WTC11 (cell line): ENCODE measurements around the gene CETP. TPM values are rescaled to one million over a fixed set of nuclear protein-coding genes. Genes with fewer than 3 reads are reported as not detected.

Source experiments
- ATAC-seq: fragments of 200-7000 bp; cut with Tn5 transposase; 2 replicates; pipeline ENCODE4 v1.10.0; 2021; ENCODE audit warnings: mild to moderate bottlenecking, moderate library complexity
- CTCF ChIA-PET: fragments of 300-600 bp; sonication (Branson Sonifier 250); formaldehyde crosslinking; loops from one replicate; lab custom pipeline; 2021; ENCODE audit warnings: antibody characterized with exemption; lab: Charles Lee
- POLR2A ChIA-PET: fragments of 350-600 bp; sonication (Branson Sonifier 250); formaldehyde crosslinking; loops from one replicate; lab custom pipeline; 2021; ENCODE audit warnings: antibody characterized with exemption; lab: Charles Lee
- DNase-seq: peaks from one replicate; pipeline ENCODE4 v3.0.0; 2021; ENCODE audit warnings: low spot score
- H3K27ac Mint-ChIP-seq: 2 replicates; pipeline ENCODE4 v1.8.0; 2021; ENCODE audit warnings: mixed read lengths
- H3K27me3 Mint-ChIP-seq: 2 replicates; pipeline ENCODE4 v1.8.0; 2021; ENCODE audit warnings: low read depth, mild to moderate bottlenecking, moderate library complexity, mixed read lengths
- H3K36me3 Mint-ChIP-seq: 2 replicates; pipeline ENCODE4 v1.8.0; 2021; ENCODE audit warnings: mixed read lengths
- H3K4me1 Mint-ChIP-seq: 2 replicates; pipeline ENCODE4 v1.8.0; 2022; ENCODE audit warnings: mixed read lengths
- H3K4me3 Mint-ChIP-seq: 2 replicates; pipeline ENCODE4 v1.8.0; 2021; ENCODE audit warnings: mild to moderate bottlenecking, moderate library complexity, mixed read lengths
- H3K9me3 Mint-ChIP-seq: 2 replicates; pipeline ENCODE4 v1.8.0; 2021; ENCODE audit warnings: mixed read lengths
- ESRRA ChIP-seq: sonication (generic); formaldehyde crosslinking; IDR thresholded peaks from 2 replicates; pipeline ENCODE4 v1.8.1; 2022; ENCODE audit warnings: mild to moderate bottlenecking, missing genetic modification reagents, borderline replicate concordance
- JUN ChIP-seq: sonication (generic); formaldehyde crosslinking; IDR thresholded peaks from 2 replicates; pipeline ENCODE4 v1.8.0; 2023; ENCODE audit warnings: mild to moderate bottlenecking, missing genetic modification reagents
- KAT7 ChIP-seq: sonication (generic); formaldehyde crosslinking; IDR thresholded peaks from 2 replicates; pipeline ENCODE4 v1.8.1; 2023; ENCODE audit warnings: missing genetic modification reagents, mild to moderate bottlenecking, borderline replicate concordance
- MXD4 ChIP-seq: fragments of 250-450 bp; sonication (Bioruptor Pico); IDR thresholded peaks from 2 replicates; pipeline ENCODE4 v1.8.0; 2021; ENCODE audit warnings: mild to moderate bottlenecking, moderate library complexity, borderline replicate concordance
- NFATC4 ChIP-seq: fragments of 250-450 bp; sonication (Bioruptor Pico); IDR thresholded peaks from 2 replicates; pipeline ENCODE4 v1.9.0; 2021; ENCODE audit warnings: mild to moderate bottlenecking
- RELA ChIP-seq: sonication (generic); formaldehyde crosslinking; IDR thresholded peaks from 2 replicates; pipeline ENCODE4 v1.8.1; 2022; ENCODE audit warnings: missing genetic modification reagents, mild to moderate bottlenecking, borderline replicate concordance
- SMAD4 ChIP-seq: sonication (generic); formaldehyde crosslinking; IDR thresholded peaks from 2 replicates; pipeline ENCODE4 v1.8.0; 2022; ENCODE audit warnings: mild to moderate bottlenecking, missing genetic modification reagents
- TCF7 ChIP-seq: sonication (generic); formaldehyde crosslinking; IDR thresholded peaks from 2 replicates; pipeline ENCODE4 v1.8.0; 2022; ENCODE audit warnings: mild to moderate bottlenecking, low read depth, missing genetic modification reagents, moderate library complexity
- TEAD1 ChIP-seq: sonication (generic); formaldehyde crosslinking; IDR thresholded peaks from 2 replicates; pipeline ENCODE4 v1.8.0; 2022; ENCODE audit warnings: mild to moderate bottlenecking, missing genetic modification reagents
- ZNF232 ChIP-seq: sonication (generic); formaldehyde crosslinking; IDR thresholded peaks from 2 replicates; pipeline ENCODE4 v1.8.0; 2022; ENCODE audit warnings: mild to moderate bottlenecking, missing genetic modification reagents
- ZNF263 ChIP-seq: sonication (generic); formaldehyde crosslinking; IDR thresholded peaks from 2 replicates; pipeline ENCODE4 v1.8.1; 2022; ENCODE audit warnings: low read depth, mild to moderate bottlenecking, moderate library complexity, missing genetic modification reagents
- ZNF317 ChIP-seq: sonication (generic); formaldehyde crosslinking; IDR thresholded peaks from 2 replicates; pipeline ENCODE4 v1.8.1; 2023; ENCODE audit warnings: low read depth, mild to moderate bottlenecking, moderate library complexity, missing genetic modification reagents, borderline replicate concordance
- total RNA-seq: library from RNA; stranded (reverse); gene quantifications from 3 replicates; pipeline ENCODE4 v1.2.3, GENCODE V29; 2021
- TF ChIP-seq, protein P1 (sequence below): fragments of 250-450 bp; sonication (Bioruptor Pico); conservative IDR thresholded peaks from 2 replicates; pipeline ENCODE4 v1.9.0; 2021; ENCODE audit warnings: mild to moderate bottlenecking
- TF ChIP-seq, protein P2 (sequence below): fragments of 200-600 bp; IDR thresholded peaks from 2 replicates; pipeline ENCODE4 v1.8.0; 2022; ENCODE audit warnings: antibody characterized with exemption
- TF ChIP-seq, protein P3 (sequence below): fragments of 250-450 bp; sonication (Bioruptor Pico); IDR thresholded peaks from 2 replicates; pipeline ENCODE4 v1.8.0; 2021; ENCODE audit warnings: mild to moderate bottlenecking
- TF ChIP-seq, protein P4 (sequence below): fragments of 250-450 bp; sonication (Bioruptor Pico); IDR thresholded peaks from 2 replicates; pipeline ENCODE4 v1.9.0; 2021; ENCODE audit warnings: moderate library complexity, mild to moderate bottlenecking, inconsistent platforms, borderline replicate concordance
- TF ChIP-seq, protein P5 (sequence below): sonication (generic); formaldehyde crosslinking; conservative IDR thresholded peaks from 2 replicates; pipeline ENCODE4 v1.8.1; 2022; ENCODE audit warnings: mild to moderate bottlenecking, missing genetic modification reagents
- TF ChIP-seq, protein P6 (sequence below): sonication (generic); formaldehyde crosslinking; IDR thresholded peaks from 2 replicates; pipeline ENCODE4 v1.8.1; 2022; ENCODE audit warnings: mild to moderate bottlenecking, missing genetic modification reagents, moderate library complexity, borderline replicate concordance
- TF ChIP-seq, protein P7 (sequence below): sonication (generic); formaldehyde crosslinking; IDR thresholded peaks from 2 replicates; pipeline ENCODE4 v1.8.0; 2022; ENCODE audit warnings: mild to moderate bottlenecking, missing genetic modification reagents
- TF ChIP-seq, protein P8 (sequence below): sonication (generic); formaldehyde crosslinking; IDR thresholded peaks from 2 replicates; pipeline ENCODE4 v1.8.0; 2023; ENCODE audit warnings: missing genetic modification reagents, mild to moderate bottlenecking, borderline replicate concordance

CETP gene
- total RNA-seq, 1 experiment from 2014 or later: not detected

DNA sequence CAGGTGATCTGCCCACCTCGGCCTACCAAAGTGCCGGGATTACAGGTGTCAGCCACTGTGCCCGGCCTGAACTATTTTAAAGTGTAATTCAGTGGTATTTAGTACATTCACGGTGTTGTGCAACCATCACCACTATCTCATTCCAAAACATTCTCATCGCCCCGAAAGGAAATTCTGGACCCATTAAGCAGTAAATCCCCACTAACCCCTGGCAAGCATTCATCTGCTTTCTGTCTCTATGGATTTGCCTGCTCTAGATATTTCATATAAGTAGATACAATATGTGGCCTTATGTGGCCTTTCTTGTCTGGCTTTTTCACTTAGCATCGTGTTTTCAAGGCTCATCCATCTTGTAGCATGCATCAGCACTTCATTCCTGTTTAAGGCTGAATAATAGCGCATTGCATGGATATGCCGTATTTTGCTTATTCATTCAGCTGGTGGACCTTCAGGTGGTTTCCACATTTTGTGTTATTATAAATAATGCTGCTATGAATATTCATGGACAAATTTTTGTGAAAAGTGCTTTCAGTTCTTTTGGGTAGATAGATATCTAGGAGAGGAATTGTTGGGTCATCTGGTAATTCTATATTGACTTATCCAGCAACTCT, 38.2 kb upstream of the CETP start:
- Mint-ChIP-seq H3K27me3 (no peaks in the 10 kb centered on the region), H3K27ac (no peak overlapping the region), H3K4me1 (no peaks in the 10 kb centered on the region), H3K9me3 (no peaks in the 10 kb centered on the region; the same call in 1 of the 2 replicates), H3K4me3 (no peak overlapping the region), H3K36me3 (no peaks in the 10 kb centered on the region)
- TF ChIP-seq MXD4 (CRISPR knock-in tag) (no peak), NFATC4 (no peak), KAT7 (CRISPR knock-in tag) (no peak), SMAD4 (CRISPR knock-in tag) (no peak)
- TF ChIP-seq, protein P1, sequence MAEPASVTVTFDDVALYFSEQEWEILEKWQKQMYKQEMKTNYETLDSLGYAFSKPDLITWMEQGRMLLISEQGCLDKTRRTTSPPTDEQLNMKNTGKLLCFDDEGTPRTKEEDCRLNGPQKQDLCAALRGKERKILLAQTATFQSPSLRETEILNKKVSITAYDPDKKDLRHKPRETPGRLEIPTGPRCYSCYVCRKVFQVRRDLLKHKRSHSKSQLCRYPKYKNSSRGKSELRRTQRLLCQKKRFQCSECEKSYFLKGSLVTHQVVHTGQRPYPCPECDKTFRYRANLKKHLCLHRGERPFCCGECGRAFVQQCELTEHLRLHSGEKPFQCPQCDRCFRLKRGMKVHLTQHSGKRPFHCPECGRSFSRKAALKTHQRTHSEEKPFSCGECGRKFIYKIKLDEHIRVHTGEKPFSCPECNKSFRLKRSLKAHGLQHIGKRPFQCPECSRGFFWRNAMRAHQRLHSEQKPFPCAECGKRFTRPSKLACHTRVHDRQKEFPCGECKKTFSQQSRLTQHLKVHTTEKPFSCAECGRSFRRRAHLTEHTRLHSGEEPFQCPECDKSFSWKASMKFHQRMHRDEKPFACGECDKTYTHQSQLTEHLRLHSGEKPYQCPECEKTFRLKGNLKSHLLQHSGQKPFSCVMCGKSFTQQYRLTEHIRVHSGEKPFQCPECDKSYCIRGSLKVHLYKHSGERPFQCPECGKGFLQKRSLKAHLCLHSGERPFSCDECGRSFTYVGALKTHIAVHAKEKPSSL: no peak
- TF ChIP-seq, protein P2, sequence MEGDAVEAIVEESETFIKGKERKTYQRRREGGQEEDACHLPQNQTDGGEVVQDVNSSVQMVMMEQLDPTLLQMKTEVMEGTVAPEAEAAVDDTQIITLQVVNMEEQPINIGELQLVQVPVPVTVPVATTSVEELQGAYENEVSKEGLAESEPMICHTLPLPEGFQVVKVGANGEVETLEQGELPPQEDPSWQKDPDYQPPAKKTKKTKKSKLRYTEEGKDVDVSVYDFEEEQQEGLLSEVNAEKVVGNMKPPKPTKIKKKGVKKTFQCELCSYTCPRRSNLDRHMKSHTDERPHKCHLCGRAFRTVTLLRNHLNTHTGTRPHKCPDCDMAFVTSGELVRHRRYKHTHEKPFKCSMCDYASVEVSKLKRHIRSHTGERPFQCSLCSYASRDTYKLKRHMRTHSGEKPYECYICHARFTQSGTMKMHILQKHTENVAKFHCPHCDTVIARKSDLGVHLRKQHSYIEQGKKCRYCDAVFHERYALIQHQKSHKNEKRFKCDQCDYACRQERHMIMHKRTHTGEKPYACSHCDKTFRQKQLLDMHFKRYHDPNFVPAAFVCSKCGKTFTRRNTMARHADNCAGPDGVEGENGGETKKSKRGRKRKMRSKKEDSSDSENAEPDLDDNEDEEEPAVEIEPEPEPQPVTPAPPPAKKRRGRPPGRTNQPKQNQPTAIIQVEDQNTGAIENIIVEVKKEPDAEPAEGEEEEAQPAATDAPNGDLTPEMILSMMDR: no peak
- TF ChIP-seq, protein P3, sequence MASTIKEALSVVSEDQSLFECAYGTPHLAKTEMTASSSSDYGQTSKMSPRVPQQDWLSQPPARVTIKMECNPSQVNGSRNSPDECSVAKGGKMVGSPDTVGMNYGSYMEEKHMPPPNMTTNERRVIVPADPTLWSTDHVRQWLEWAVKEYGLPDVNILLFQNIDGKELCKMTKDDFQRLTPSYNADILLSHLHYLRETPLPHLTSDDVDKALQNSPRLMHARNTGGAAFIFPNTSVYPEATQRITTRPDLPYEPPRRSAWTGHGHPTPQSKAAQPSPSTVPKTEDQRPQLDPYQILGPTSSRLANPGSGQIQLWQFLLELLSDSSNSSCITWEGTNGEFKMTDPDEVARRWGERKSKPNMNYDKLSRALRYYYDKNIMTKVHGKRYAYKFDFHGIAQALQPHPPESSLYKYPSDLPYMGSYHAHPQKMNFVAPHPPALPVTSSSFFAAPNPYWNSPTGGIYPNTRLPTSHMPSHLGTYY (CRISPR knock-in tag): no peak
- TF ChIP-seq, protein P4, sequence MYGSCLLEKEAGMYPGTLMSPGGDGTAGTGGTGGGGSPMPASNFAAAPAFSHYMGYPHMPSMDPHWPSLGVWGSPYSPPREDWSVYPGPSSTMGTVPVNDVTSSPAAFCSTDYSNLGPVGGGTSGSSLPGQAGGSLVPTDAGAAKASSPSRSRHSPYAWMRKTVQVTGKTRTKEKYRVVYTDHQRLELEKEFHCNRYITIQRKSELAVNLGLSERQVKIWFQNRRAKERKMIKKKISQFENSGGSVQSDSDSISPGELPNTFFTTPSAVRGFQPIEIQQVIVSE (CRISPR knock-in tag): no peak
- CTCF ChIA-PET: no interaction called here
- ATAC-seq: no peak
- no peak for DNase-seq
- POLR2A ChIA-PET: no interaction called here

DNA sequence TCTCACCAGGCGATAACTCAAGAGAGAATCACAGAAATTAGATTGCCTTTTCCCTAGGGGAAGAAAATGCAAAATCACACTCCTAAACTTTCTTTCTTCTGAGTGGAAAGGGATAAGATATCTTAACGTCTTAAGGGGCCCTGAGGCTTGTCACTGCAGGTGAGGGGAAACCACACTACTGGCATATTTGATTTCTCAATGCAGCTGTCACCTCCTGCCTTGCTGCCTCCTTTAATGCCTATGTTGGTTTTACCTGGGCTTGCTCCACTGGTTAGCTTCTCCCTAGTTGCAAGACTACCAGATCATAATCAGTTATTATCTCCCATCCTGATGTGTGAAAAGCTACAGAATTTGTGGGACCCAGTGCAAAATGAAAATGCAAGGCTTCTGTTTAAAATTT, 34.3 kb upstream of the CETP start:
- DNase-seq (no peak), ATAC-seq (no peak)
- H3K9me3 Mint-ChIP-seq: no peaks in the 10 kb centered on the region; the same call in 1 of the 2 replicates
- peaks cover 10% of the 10 kb centered on the region for H3K4me1 Mint-ChIP-seq
- no peaks in the 10 kb centered on the region for H3K36me3 Mint-ChIP-seq
- H3K27me3 Mint-ChIP-seq: no peaks in the 10 kb centered on the region
- H3K27ac Mint-ChIP-seq: no peak overlapping the region
- CTCF ChIA-PET: interaction anchor here (0.5 to 0.8 kb wide), 2 partner anchors 39 to 1807 kb away, joined by 3 read pairs; no protein-coding TSS in a partner anchor
- no peak overlapping the region for H3K4me3 Mint-ChIP-seq
- POLR2A ChIA-PET: no interaction called here
- TF ChIP-seq RELA (CRISPR knock-in tag) (no peak), ZNF232 (CRISPR knock-in tag) (no peak), JUN (CRISPR knock-in tag) (no peak), ZNF263 (CRISPR knock-in tag) (no peak), ESRRA (no peak), TCF7 (CRISPR knock-in tag) (no peak), TEAD1 (CRISPR knock-in tag) (no peak), ZNF317 (no peak)
- TF ChIP-seq, protein P5, sequence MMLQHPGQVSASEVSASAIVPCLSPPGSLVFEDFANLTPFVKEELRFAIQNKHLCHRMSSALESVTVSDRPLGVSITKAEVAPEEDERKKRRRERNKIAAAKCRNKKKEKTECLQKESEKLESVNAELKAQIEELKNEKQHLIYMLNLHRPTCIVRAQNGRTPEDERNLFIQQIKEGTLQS (CRISPR knock-in tag): no peak
- TF ChIP-seq, protein P6, sequence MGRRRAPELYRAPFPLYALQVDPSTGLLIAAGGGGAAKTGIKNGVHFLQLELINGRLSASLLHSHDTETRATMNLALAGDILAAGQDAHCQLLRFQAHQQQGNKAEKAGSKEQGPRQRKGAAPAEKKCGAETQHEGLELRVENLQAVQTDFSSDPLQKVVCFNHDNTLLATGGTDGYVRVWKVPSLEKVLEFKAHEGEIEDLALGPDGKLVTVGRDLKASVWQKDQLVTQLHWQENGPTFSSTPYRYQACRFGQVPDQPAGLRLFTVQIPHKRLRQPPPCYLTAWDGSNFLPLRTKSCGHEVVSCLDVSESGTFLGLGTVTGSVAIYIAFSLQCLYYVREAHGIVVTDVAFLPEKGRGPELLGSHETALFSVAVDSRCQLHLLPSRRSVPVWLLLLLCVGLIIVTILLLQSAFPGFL (CRISPR knock-in tag): no peak
- TF ChIP-seq, protein P3 (CRISPR knock-in tag): no peak
- TF ChIP-seq, protein P7, sequence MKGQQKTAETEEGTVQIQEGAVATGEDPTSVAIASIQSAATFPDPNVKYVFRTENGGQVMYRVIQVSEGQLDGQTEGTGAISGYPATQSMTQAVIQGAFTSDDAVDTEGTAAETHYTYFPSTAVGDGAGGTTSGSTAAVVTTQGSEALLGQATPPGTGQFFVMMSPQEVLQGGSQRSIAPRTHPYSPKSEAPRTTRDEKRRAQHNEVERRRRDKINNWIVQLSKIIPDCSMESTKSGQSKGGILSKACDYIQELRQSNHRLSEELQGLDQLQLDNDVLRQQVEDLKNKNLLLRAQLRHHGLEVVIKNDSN: no peak
- TF ChIP-seq, protein P8, sequence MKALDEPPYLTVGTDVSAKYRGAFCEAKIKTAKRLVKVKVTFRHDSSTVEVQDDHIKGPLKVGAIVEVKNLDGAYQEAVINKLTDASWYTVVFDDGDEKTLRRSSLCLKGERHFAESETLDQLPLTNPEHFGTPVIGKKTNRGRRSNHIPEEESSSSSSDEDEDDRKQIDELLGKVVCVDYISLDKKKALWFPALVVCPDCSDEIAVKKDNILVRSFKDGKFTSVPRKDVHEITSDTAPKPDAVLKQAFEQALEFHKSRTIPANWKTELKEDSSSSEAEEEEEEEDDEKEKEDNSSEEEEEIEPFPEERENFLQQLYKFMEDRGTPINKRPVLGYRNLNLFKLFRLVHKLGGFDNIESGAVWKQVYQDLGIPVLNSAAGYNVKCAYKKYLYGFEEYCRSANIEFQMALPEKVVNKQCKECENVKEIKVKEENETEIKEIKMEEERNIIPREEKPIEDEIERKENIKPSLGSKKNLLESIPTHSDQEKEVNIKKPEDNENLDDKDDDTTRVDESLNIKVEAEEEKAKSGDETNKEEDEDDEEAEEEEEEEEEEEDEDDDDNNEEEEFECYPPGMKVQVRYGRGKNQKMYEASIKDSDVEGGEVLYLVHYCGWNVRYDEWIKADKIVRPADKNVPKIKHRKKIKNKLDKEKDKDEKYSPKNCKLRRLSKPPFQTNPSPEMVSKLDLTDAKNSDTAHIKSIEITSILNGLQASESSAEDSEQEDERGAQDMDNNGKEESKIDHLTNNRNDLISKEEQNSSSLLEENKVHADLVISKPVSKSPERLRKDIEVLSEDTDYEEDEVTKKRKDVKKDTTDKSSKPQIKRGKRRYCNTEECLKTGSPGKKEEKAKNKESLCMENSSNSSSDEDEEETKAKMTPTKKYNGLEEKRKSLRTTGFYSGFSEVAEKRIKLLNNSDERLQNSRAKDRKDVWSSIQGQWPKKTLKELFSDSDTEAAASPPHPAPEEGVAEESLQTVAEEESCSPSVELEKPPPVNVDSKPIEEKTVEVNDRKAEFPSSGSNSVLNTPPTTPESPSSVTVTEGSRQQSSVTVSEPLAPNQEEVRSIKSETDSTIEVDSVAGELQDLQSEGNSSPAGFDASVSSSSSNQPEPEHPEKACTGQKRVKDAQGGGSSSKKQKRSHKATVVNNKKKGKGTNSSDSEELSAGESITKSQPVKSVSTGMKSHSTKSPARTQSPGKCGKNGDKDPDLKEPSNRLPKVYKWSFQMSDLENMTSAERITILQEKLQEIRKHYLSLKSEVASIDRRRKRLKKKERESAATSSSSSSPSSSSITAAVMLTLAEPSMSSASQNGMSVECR (CRISPR knock-in tag): no peak
